Stimulated activated CD4-positive, alpha-beta T cell treated with anti-CD3 and anti-CD28 coated beads, Interleukin-2, amount 100 ng/mL, for 4 hours (primary cell): ENCODE data around the gene LIPF.
"Not testable (repeated sequence)": the region's sequence is repeated elsewhere in the genome, so short reads cannot be mapped to it uniquely, and the experiment has no call there.

Experiments used
- DNase-seq: peaks from one replicate; pipeline ENCODE4 v3.0.0-alpha.2; 2020; ENCODE audit warnings: low read depth

LIPF gene

GRCh38 chr10:88664142-88664541 is at the start of gene LIPF:
TSS of gene LIPF (plus strand) at chr10:88664442. CDS start at chr10:88667298, 2,856 bp downstream.
- DNase-seq, result no peak

GRCh38 chr10:88616250-88616977 is 47.8 kb upstream of the LIPF start:
- DNase-seq, result no peak

DNA sequence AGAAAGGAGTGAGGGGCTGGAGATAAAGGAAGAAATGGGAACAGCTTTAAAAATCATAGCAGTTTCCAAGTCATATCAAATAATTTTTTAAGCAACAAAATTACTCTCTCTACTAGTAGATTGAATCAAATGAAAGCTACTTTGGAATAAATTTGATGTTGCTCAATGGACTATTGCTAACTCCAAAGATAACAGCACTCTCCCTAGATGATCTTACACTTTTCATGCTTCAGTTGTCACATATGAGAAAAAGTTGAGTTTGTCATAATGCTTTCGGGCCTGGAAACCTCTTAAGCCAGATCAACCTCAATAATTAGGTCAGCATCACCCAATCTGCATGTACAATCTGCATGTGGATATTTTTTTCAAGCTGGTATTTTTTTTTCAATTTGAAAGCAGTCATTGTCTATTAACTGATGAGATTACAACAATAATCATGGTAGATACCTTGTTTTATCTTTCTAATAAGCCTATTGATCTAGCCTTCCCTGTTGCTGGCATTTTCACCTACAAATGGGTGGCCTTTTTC is 46.4 kb upstream of the LIPF start:
- no peak for DNase-seq

GRCh38 chr10:88618496-88618895 is 45.7 kb upstream of the LIPF start:
- no peak for DNase-seq

GRCh38 chr10:88620441-88620840 is 43.8 kb upstream of the LIPF start:
- DNase-seq, result no peak

- no peak for DNase-seq
Measured at GRCh38 chr10:88623835-88624234, 40.4 kb upstream of the LIPF start.

DNA sequence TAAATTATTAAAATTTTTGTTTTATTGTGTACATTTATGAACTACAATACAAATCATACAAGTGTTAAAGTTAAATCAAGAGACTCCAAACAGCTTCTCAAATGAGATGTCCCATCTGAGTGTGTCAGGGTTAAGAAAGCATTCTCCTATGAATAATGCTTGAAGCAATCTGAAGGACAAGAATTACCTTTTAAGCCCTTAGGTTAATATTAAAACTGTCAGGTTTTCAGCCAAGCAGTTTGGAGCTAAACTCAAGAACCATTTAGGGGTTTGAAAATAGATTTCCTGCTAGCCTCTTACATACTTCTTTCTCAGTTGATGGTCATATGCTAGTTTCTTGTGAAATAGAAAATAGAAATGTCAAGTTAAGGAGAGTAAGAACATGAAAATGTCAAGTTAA is 39.4 kb upstream of the LIPF start:
- DNase-seq, result no peak

- DNase-seq, result no peak
Measured at GRCh38 chr10:88640186-88640585, 24.1 kb upstream of the LIPF start.

GRCh38 chr10:88642209-88642608 is 22.0 kb upstream of the LIPF start:
- no peak for DNase-seq

DNA sequence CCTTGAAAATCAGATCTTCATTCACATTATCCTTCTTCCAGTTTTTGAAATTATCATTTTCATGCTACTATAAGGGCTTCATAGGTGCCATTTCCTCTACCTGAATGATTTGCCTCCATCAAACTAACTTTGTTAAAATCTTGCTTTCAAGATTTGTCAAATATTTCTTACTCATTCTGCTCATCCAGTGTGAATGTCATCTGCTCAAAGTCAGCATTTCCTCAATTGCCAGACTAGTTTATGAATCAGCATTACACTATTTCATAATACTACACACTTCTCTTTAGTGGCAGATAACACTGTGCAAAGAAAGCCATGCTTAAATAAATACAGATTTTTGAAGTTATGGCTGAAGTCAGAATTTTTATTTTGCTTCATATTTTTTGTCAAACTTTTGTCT is 21.3 kb upstream of the LIPF start:
- DNase-seq, result no peak

DNA sequence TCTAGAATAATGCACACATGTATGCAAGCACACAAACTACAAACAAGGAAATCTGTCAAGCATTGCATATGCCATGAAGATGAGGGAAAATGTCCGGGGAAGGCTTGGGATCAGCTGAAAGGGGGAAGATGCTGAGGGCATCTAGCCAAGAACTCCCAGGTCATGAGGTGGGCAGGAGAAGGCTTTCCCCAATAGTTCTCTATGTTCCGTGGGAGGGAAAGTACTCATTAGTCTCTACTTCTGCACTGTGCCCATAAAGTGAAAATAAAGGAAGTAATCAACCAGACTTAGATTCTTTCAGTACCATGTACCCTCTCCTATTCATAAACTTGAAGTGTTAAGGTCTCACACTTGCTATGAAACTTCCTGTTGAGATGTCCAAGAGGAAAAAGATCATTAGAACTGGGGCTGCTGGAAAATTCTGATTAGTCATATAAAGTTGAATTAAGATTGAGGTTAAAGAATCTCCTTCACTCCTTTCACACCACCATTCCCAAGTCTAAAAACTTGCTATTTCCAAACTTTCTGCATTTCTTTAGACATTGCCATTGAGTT is 17.1 kb upstream of the LIPF start:
- DNase-seq, result no peak

DNA sequence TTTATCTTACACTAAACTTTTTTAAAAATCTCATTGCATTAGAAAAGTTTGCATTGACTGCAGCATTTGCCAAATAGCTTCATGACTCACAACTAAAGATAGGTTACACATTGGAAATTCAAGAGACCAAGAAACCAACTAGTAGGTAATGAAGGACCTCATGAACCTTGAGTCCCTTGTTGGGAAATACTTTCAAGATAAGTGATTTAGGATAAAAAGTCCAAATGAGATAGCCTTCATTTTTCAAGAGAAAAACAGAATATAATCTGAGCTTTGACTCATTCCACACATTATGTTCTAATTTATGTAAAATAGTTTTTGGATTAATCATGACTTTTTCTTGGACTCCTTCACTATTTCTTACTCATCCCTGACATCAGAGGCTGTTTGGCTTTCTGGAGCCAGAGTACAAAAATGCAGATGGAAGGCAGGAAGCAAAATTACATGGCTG is 13.1 kb upstream of the LIPF start:
- DNase-seq, result no peak

- DNase-seq, result no peak
Measured at GRCh38 chr10:88652616-88653015, 11.6 kb upstream of the LIPF start.

GRCh38 chr10:88657901-88658300 is 6.3 kb upstream of the LIPF start:
- DNase-seq, result no peak

GRCh38 chr10:88659725-88660597 is 4.3 kb upstream of the LIPF start:
- no peak for DNase-seq

DNA sequence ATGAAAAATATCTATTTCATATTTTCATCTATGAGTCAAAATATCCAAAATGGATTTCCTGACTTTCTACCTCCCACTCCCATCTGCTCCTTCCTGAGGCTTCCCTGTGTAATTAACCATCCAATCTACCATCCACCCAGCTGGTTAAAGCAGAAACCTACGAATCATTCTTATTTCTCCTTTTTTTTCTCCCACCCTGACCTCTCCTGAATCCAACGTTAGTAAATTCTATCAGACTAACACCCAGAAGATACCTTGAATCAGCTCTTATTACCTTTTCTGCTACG is 3.7 kb upstream of the LIPF start:
- DNase-seq, result no peak

GRCh38 chr10:88661018-88661417 is 3.2 kb upstream of the LIPF start:
- DNase-seq, result no peak

DNA sequence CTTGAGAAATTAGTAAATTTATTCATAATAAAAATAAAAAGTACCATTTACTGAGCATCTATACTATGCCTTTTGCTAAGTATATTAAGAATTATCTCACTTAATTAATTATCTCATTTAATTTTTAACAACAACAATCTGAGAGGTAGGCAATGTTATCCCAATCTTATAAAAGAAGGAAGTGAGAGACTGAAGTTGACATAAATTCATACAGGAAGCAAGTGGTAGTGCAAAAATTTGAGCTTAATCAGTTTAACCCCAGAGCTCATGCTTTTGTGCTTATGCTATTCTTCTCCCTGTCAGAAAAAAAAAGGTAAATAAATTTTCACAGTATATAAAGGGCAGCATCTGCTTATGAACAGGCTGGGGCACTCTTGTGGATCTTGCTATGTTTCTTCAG is 2.7 kb upstream of the LIPF start:
- DNase-seq, result no peak

GRCh38 chr10:88663153-88663552 is 1.1 kb upstream of the LIPF start:
- not testable (repeated sequence) for DNase-seq

- no peak for DNase-seq
Measured at GRCh38 chr10:88668465-88668864, 4.2 kb downstream of the LIPF start.

GRCh38 chr10:88670497-88670896 is 6.3 kb downstream of the LIPF start:
- peak; percentile 6 for DNase-seq

- DNase-seq, result no peak
Measured at GRCh38 chr10:88672041-88672440, 7.8 kb downstream of the LIPF start.
